ENCODE results near the gene ASIC3.

The ASIC3 gene

GRCh38 chr7:151056283-151056665, 7.9 kb downstream of the ASIC3 start:
- Mint-ChIP-seq H3K36me3 (peaks cover 15% of the 10 kb centered on the region), H3K4me1 (peaks cover 40% of the 10 kb centered on the region), H3K4me3 (peak overlapping the region; percentile 93), H3K9me3 (no peaks in the 10 kb centered on the region), H3K27ac (no peak overlapping the region)
- DNase-seq (ENCODE audit: low spot score in 2 of 2) (no peak), ATAC-seq (no peak)

GRCh38 chr7:151056666-151057505, 8.6 kb downstream of the ASIC3 start:
- Mint-ChIP-seq H3K4me3 (peak overlapping the region; percentile 93), H3K36me3 (peaks cover 15% of the 10 kb centered on the region), H3K4me1 (peaks cover 46% of the 10 kb centered on the region), H3K27ac (peak overlapping the region; percentile 91), H3K9me3 (no peaks in the 10 kb centered on the region)
- DNase-seq (ENCODE audit: low spot score in 2 of 2) (no peak), ATAC-seq (no peak)

- H3K27ac Mint-ChIP-seq: peak within 1 kb of the TSS; percentile 91
- no peak for DNase-seq (ENCODE audit: low spot score in 2 of 2)
- no peaks in the 10 kb centered on the region for H3K9me3 Mint-ChIP-seq
- peaks cover 45% of the 10 kb centered on the region for H3K4me1 Mint-ChIP-seq
- peak; percentile 2 for ATAC-seq
- H3K36me3 Mint-ChIP-seq: peaks cover 15% of the 10 kb centered on the region
- peak within 1 kb of the TSS; percentile 93 for H3K4me3 Mint-ChIP-seq
Observed at GRCh38 chr7:151057506-151057988, 9.2 kb downstream of the ASIC3 start, which contains the start of gene CDK5. Gene CDK5, minus strand, starts transcription at chr7:151057897. Its CDS starts 49 bp downstream, at chr7:151057848.

- Mint-ChIP-seq H3K4me1 (peaks cover 41% of the 10 kb centered on the region), H3K36me3 (peaks cover 15% of the 10 kb centered on the region)
- DNase-seq (ENCODE audit: low spot score in 2 of 2): peak; percentile 83 to 95
Observed at GRCh38 chr7:151057989-151058780, 9.9 kb downstream of the ASIC3 start.

GRCh38 chr7:151058781-151059366, 10.5 kb downstream of the ASIC3 start:
- H3K27ac Mint-ChIP-seq: peak overlapping the region; percentile 91
- peaks cover 21% of the 10 kb centered on the region for H3K36me3 Mint-ChIP-seq
- H3K4me1 Mint-ChIP-seq: peaks cover 41% of the 10 kb centered on the region
- H3K4me3 Mint-ChIP-seq: peak overlapping the region; percentile 93
- no peak for ATAC-seq
- no peaks in the 10 kb centered on the region for H3K9me3 Mint-ChIP-seq
- no peak for DNase-seq (ENCODE audit: low spot score in 2 of 2)

More at GRCh38 chr7:151057989-151058780, 9.9 kb downstream of the ASIC3 start:
- peak overlapping the region; percentile 93 for H3K4me3 Mint-ChIP-seq
- peak; percentile 95 for ATAC-seq
- H3K9me3 Mint-ChIP-seq: no peaks in the 10 kb centered on the region
- peak overlapping the region; percentile 91 for H3K27ac Mint-ChIP-seq

GRCh38 chr7:151059367-151060112, 11.2 kb downstream of the ASIC3 start, which contains the start of gene SLC4A2:
Gene SLC4A2, plus strand, starts transcription at chr7:151059589. Its CDS starts 2,399 bp downstream, at chr7:151061988.
- Mint-ChIP-seq H3K27ac (peak within 1 kb of the TSS; percentile 91), H3K4me3 (peak within 1 kb of the TSS; percentile 93), H3K9me3 (no peaks in the 10 kb centered on the region), H3K4me1 (peaks cover 41% of the 10 kb centered on the region), H3K36me3 (peaks cover 24% of the 10 kb centered on the region)
- ATAC-seq (peak; percentile 38), DNase-seq (ENCODE audit: low spot score in 2 of 2) (peak; percentile 69 to 88)

- H3K36me3 Mint-ChIP-seq: peaks cover 29% of the 10 kb centered on the region
- H3K9me3 Mint-ChIP-seq: no peaks in the 10 kb centered on the region
- ATAC-seq (no peak), DNase-seq (ENCODE audit: low spot score in 2 of 2) (no peak)
- H3K27ac Mint-ChIP-seq: peak overlapping the region; percentile 91
- H3K4me1 Mint-ChIP-seq: peaks cover 41% of the 10 kb centered on the region
- H3K4me3 Mint-ChIP-seq: peak overlapping the region; percentile 93
Observed at GRCh38 chr7:151060113-151060415, 11.7 kb downstream of the ASIC3 start.

- no peaks in the 10 kb centered on the region for H3K9me3 Mint-ChIP-seq
- ATAC-seq (no peak), DNase-seq (ENCODE audit: low spot score in 2 of 2) (no peak)
- peak overlapping the region; percentile 93 for H3K4me3 Mint-ChIP-seq
- peaks cover 35% of the 10 kb centered on the region for H3K36me3 Mint-ChIP-seq
- H3K4me1 Mint-ChIP-seq: peaks cover 41% of the 10 kb centered on the region
- peak overlapping the region; percentile 91 for H3K27ac Mint-ChIP-seq
Observed at GRCh38 chr7:151060416-151061212, 12.3 kb downstream of the ASIC3 start.

GRCh38 chr7:151061213-151062110, 13.1 kb downstream of the ASIC3 start:
- Mint-ChIP-seq H3K27ac (peak overlapping the region; percentile 71), H3K4me3 (peak overlapping the region; percentile 93), H3K36me3 (peaks cover 35% of the 10 kb centered on the region), H3K4me1 (peaks cover 40% of the 10 kb centered on the region), H3K9me3 (no peaks in the 10 kb centered on the region)
- ATAC-seq (no peak), DNase-seq (ENCODE audit: low spot score in 2 of 2) (no peak)

- Mint-ChIP-seq H3K4me3 (peak overlapping the region; percentile 93), H3K9me3 (no peaks in the 10 kb centered on the region), H3K36me3 (peaks cover 41% of the 10 kb centered on the region), H3K4me1 (peaks cover 35% of the 10 kb centered on the region), H3K27ac (peak overlapping the region; percentile 71)
- DNase-seq (ENCODE audit: low spot score in 2 of 2) (no peak), ATAC-seq (no peak)
Observed at GRCh38 chr7:151062111-151062398, 13.7 kb downstream of the ASIC3 start.

GRCh38 chr7:151062399-151063211, 14.3 kb downstream of the ASIC3 start:
- H3K9me3 Mint-ChIP-seq: no peaks in the 10 kb centered on the region
- peaks cover 46% of the 10 kb centered on the region for H3K36me3 Mint-ChIP-seq
- ATAC-seq (no peak), DNase-seq (ENCODE audit: low spot score in 2 of 2) (no peak)
- no peak overlapping the region for H3K27ac Mint-ChIP-seq
- no peak overlapping the region for H3K4me3 Mint-ChIP-seq
- peaks cover 29% of the 10 kb centered on the region for H3K4me1 Mint-ChIP-seq

GRCh38 chr7:151063212-151063561, 14.9 kb downstream of the ASIC3 start:
- no peak for ATAC-seq
- Mint-ChIP-seq H3K4me1 (peaks cover 28% of the 10 kb centered on the region), H3K4me3 (no peak overlapping the region), H3K27ac (peak overlapping the region; percentile 10), H3K36me3 (peaks cover 49% of the 10 kb centered on the region), H3K9me3 (no peaks in the 10 kb centered on the region)
- DNase-seq (ENCODE audit: low spot score in 2 of 2): no peak

GRCh38 chr7:151064454-151064853, 16.1 kb downstream of the ASIC3 start:
- Mint-ChIP-seq H3K9me3 (no peaks in the 10 kb centered on the region), H3K4me1 (peaks cover 20% of the 10 kb centered on the region), H3K4me3 (no peak overlapping the region), H3K36me3 (peaks cover 54% of the 10 kb centered on the region), H3K27ac (no peak overlapping the region)
- no peak for ATAC-seq
- DNase-seq (ENCODE audit: low spot score in 2 of 2): no peak

All from stimulated activated effector memory CD8-positive, alpha-beta T cell treated with anti-CD3 and anti-CD28 coated beads, Interleukin-12 subunit alpha, Interleukin-12 subunit beta, amount 100 ng/mL, for 72 hours (primary cell).